OCI-LY7 (cell line): ENCODE data around the gene DPP10. TPM values are rescaled to one million over a fixed set of nuclear protein-coding genes. Genes with fewer than 3 reads are reported as not detected.
A peak's percentile ranks its signal among the peaks of the same experiment; 100 is the strongest.

Experiments used
- BruUV-seq: library from RNA; stranded (reverse); fragments of 400-500 nt; replicated peaks from 2 replicates; lab custom pipeline; 2021; lab: Mats Ljungman, UMichigan
- CTCF ChIA-PET: fragments of 300-600 bp; sonication (Branson Sonifier 250); formaldehyde crosslinking; loops from one replicate; lab custom pipeline; 2022; ENCODE audit warnings: antibody characterized with exemption; ENCODE audit not compliant: unreplicated experiment; lab: Charles Lee
- POLR2A ChIA-PET: fragments of 300-600 bp; sonication (Branson Sonifier 250); formaldehyde crosslinking; loops from one replicate; lab custom pipeline; 2022; ENCODE audit warnings: antibody characterized with exemption; lab: Charles Lee
- DNase-seq: peaks from one replicate; pipeline ENCODE4 v3.0.0-alpha.2; 2015; ENCODE audit warnings: low spot score
- H2AFZ ChIP-seq: fragments of 200-600 bp; sonication (generic), shearing (Covaris generic); 2 replicates; pipeline ENCODE4 v1.6.1; 2014; ENCODE audit warnings: mild to moderate bottlenecking, antibody characterized with exemption, low read length, moderate library complexity
- H3K27ac ChIP-seq: fragments of 200-600 bp; sonication (generic); 2 replicates; pipeline ENCODE4 v1.5.1; 2014; ENCODE audit warnings: mixed run types, low read depth, mild to moderate bottlenecking, moderate library complexity, low read length, inconsistent platforms; ENCODE audit not compliant: poor library complexity, severe bottlenecking
- H3K36me3 ChIP-seq: fragments of 200-600 bp; sonication (generic); 2 replicates; pipeline ENCODE4 v1.6.1; 2014; ENCODE audit warnings: mild to moderate bottlenecking, antibody characterized with exemption, low read length, moderate library complexity, mixed read lengths; ENCODE audit not compliant: insufficient read depth
- H3K4me1 ChIP-seq: fragments of 200-600 bp; sonication (generic); 2 replicates; pipeline ENCODE4 v1.5.1; 2014; ENCODE audit warnings: mild to moderate bottlenecking, low read length; ENCODE audit not compliant: insufficient read depth, poor library complexity, severe bottlenecking
- H3K4me2 ChIP-seq: fragments of 200-600 bp; sonication (generic); 2 replicates; pipeline ENCODE4 v1.6.1; 2014; ENCODE audit warnings: mild to moderate bottlenecking, low read length
- H3K4me3 ChIP-seq: fragments of 200-600 bp; sonication (generic); 2 replicates; pipeline ENCODE4 v1.5.1; 2014; ENCODE audit warnings: mild to moderate bottlenecking, low read depth, low read length; ENCODE audit not compliant: poor library complexity, severe bottlenecking
- H3K79me2 ChIP-seq: fragments of 200-600 bp; sonication (generic); 2 replicates; pipeline ENCODE4 v1.6.1; 2016; ENCODE audit warnings: low read depth, mild to moderate bottlenecking, low read length, moderate library complexity, mixed read lengths; ENCODE audit not compliant: insufficient read depth
- H3K9me2 ChIP-seq: fragments of 200-600 bp; sonication (generic); 2 replicates; pipeline ENCODE4 v1.6.1; 2016; ENCODE audit warnings: mild to moderate bottlenecking, low read length, mixed read lengths; ENCODE audit not compliant: insufficient read depth
- H3K9me3 ChIP-seq: fragments of 200-600 bp; sonication (generic); 2 replicates; pipeline ENCODE4 v1.6.1; 2014; ENCODE audit warnings: mild to moderate bottlenecking, mixed run types, low read length, mixed read lengths
- H4K20me1 ChIP-seq: fragments of 200-600 bp; sonication (generic); 2 replicates; pipeline ENCODE4 v1.6.1; 2014; ENCODE audit warnings: mild to moderate bottlenecking, antibody characterized with exemption, low read length, moderate library complexity, mixed read lengths; ENCODE audit not compliant: insufficient read depth
- CTCF ChIP-seq: fragments of 200-600 bp; sonication (generic); conservative IDR thresholded peaks from 2 replicates; pipeline ENCODE4 v1.5.1; 2014; ENCODE audit warnings: mild to moderate bottlenecking, antibody characterized with exemption, low read length, moderate library complexity, mixed read lengths
- EZH2phosphoT487 ChIP-seq: fragments of 200-600 bp; sonication (generic); IDR thresholded peaks from 2 replicates; pipeline ENCODE4 v1.6.1; 2018; ENCODE audit warnings: low read depth, borderline replicate concordance, mild to moderate bottlenecking, mixed run types, antibody characterized with exemption, low read length, moderate library complexity, mixed read lengths
- intact Hi-C: fragments of 100-400 bp; cut with micrococcal nuclease; formaldehyde crosslinking; loops from one replicate; pipeline ENCODE4 v1.10.0; 2022; ENCODE audit not compliant: unreplicated experiment
- total RNA-seq, 2 experiments: library from RNA; depleted of rRNA in 1 of 2; stranded (reverse); fragments of >200 nt in 1 of 2; shearing (Covaris generic) in 1 of 2; gene quantifications; 2 replicates each; pipeline ENCODE4 v1.2.3, GENCODE V29; 2014 to 2022

DPP10 gene
- total RNA-seq, 2 experiments from 2014 or later, result not detected

GRCh38 chr2:115163572-115163971 lies 721.1 kb downstream of the DPP10 start:
- no TSS peak for BruUV-seq

GRCh38 chr2:115165529-115166109 lies 723.2 kb downstream of the DPP10 start:
- Histone ChIP-seq H3K9me3 (no peaks in the 10 kb centered on the region), H3K4me2 (no peak overlapping the region), H3K36me3 (no peaks in the 10 kb centered on the region), H3K4me1 (no peaks in the 10 kb centered on the region), H2AFZ (no peak overlapping the region), H4K20me1 (no peaks in the 10 kb centered on the region), H3K79me2 (no peaks in the 10 kb centered on the region), H3K27ac (no peak overlapping the region), H3K9me2 (no peaks in the 10 kb centered on the region), H3K4me3 (no peak overlapping the region)
- POLR2A ChIA-PET, result interaction anchor here (1.0 kb wide), 1 partner anchor 12 kb away, joined by 3 read pairs; no protein-coding TSS in a partner anchor
- intact Hi-C loops, result no loop called here
- CTCF ChIA-PET, result interaction anchor here (1.1 kb wide), 1 partner anchor 19 kb away, joined by 3 read pairs; no protein-coding TSS in a partner anchor
- peak; percentile 86 for TF ChIP-seq CTCF
- no peak for TF ChIP-seq EZH2phosphoT487
- BruUV-seq, result no TSS peak
- DNase-seq, result peak; percentile 43

More at GRCh38 chr2:115163572-115163971, 721.1 kb downstream of the DPP10 start:
- DNase-seq, result no peak
- Histone ChIP-seq H2AFZ (no peak overlapping the region), H4K20me1 (no peaks in the 10 kb centered on the region), H3K79me2 (no peaks in the 10 kb centered on the region), H3K9me3 (no peaks in the 10 kb centered on the region), H3K4me3 (no peak overlapping the region), H3K4me2 (no peak overlapping the region), H3K9me2 (no peaks in the 10 kb centered on the region), H3K27ac (no peak overlapping the region), H3K4me1 (no peaks in the 10 kb centered on the region), H3K36me3 (no peaks in the 10 kb centered on the region)
- POLR2A ChIA-PET, result interaction anchor here (0.9 kb wide), 1 partner anchor 9 kb away, joined by 4 read pairs; no protein-coding TSS in a partner anchor
- CTCF ChIA-PET, result no interaction called here
- intact Hi-C loops, result no loop called here
- TF ChIP-seq EZH2phosphoT487, result no peak
- no peak for TF ChIP-seq CTCF

GRCh38 chr2:115168457-115168856 lies 726.0 kb downstream of the DPP10 start:
- H3K9me2 ChIP-seq, result no peaks in the 10 kb centered on the region
- DNase-seq, result no peak
- H3K27ac ChIP-seq, result no peak overlapping the region
- ChIA-PET CTCF (no interaction called here), POLR2A (no interaction called here)
- H4K20me1 ChIP-seq, result no peaks in the 10 kb centered on the region
- no peak for TF ChIP-seq CTCF
- no peak for TF ChIP-seq EZH2phosphoT487
- H3K4me1 ChIP-seq, result no peaks in the 10 kb centered on the region
- no peaks in the 10 kb centered on the region for H3K36me3 ChIP-seq
- no peak overlapping the region for H3K4me2 ChIP-seq
- no peaks in the 10 kb centered on the region for H3K79me2 ChIP-seq
- H2AFZ ChIP-seq, result no peak overlapping the region
- no TSS peak for BruUV-seq
- H3K9me3 ChIP-seq, result no peaks in the 10 kb centered on the region
- intact Hi-C loops, result no loop called here
- H3K4me3 ChIP-seq, result no peak overlapping the region
